Globus pallidus (tissue), 1 donor: ENCODE data around the gene ANO4.
"Not testable (repeated sequence)": the region's sequence is repeated elsewhere in the genome, so short reads cannot be mapped to it uniquely, and the experiment has no call there.

Experiments
- DNase-seq: peaks from one replicate; pipeline ENCODE4 v3.0.0-alpha.2; 2015; ENCODE audit warnings: low spot score

The ANO4 gene

GRCh38 chr12:100989509-100989908, 194.9 kb downstream of the ANO4 start:
- DNase-seq, result not testable (repeated sequence)

DNA sequence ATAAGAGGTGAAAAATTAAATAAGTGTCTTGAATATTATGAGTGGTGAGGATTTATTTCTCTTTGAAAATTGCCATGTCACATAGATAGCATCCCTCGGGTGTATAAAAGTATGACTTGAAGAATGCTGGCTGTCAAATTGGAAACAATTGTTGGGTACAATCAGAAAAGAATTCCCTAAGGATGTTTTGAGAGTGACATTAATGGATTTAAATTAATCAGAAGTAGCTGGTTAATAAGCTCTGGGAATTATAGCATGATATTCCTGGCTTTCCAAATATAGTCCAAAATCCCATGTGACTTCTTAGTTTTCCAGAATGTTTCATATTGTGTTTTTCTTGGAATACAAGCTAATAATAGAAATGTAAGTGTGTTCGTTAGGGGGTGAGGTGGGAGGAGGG, 196.5 kb downstream of the ANO4 start:
- no peak for DNase-seq

GRCh38 chr12:100992194-100992593, 197.6 kb downstream of the ANO4 start:
- no peak for DNase-seq

DNA sequence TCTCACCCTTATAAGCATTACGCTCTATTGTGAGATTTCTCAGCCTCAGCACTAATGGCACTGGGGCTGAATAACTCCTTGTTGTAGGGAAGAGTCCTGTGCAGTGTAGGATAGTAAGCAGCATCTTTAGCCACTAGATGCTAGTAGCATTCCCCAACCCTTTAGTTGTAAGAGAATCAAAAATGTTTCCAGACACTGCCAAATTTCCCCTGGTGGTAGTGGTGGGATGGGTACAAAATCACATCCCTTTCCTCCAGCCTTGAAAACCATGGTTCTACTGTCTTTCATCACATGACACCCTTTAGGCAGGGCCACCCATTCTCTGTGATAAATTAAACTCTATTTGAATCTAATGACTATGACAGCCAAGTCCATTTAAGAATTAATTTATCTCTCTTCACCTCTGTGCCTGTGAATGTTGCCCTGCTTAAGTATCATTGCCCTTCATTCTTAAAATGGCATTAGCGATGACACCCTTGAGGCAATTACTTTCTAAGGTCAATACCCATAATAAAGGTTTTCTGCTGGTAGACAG, 199.4 kb downstream of the ANO4 start:
- DNase-seq, result no peak

DNA sequence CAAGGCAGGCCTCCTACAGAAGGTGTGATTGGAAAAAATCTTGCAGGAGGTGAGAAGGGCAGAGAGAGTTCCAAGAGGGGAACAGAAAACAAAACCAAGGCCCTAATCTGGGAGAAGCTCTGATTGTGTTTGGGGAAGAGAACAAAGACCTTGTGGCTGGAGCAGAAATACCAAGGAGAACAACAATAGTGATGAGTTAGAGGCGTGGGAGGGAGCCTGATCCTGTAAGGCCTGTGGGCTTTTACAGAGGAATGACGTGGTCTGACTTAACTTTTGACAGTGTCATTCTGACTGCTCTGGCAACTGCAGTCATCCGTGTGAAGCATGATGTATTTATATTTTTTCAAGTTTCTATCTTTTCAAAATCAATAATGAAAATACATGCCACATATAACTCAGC, 200.6 kb downstream of the ANO4 start:
- DNase-seq, result no peak

- no peak for DNase-seq
These were observed 201.2 kb downstream of the ANO4 start for GRCh38 chr12:100995771-100996170.

GRCh38 chr12:101001669-101002068, 207.1 kb downstream of the ANO4 start:
- DNase-seq, result no peak

DNA sequence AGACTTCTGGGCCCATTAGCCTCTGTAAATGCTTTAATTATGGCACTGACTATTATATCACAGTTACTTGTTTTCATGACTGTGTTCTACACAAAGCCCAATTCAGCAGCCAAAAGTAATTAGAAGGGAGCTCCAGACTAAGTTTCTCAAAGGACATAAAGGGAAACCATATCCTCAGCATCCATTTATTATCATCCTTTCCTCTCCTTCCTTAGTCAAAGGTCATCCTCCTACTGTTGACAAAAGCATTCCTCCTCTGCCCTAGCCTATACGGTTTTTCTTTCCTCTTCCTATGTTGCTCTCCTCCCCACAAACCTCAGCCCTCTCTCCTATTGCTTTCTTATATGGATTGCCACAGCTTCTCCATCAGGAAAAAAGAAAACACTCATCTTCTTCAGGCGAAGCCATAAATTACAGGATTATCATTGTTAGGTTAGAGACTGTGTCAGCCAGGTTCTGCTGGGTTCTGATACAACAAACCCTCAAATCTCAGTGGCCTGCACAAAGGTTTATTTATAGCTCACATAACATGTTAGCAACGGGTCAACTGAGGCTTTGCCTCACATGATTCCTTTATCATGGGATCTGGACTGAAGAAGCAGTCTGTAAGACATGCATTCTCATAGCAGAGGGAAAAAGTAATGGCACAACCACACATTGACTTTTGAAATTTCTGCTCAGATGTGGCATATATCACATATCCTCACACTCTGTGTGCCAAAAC, 208.3 kb downstream of the ANO4 start:
- DNase-seq, result no peak

DNA sequence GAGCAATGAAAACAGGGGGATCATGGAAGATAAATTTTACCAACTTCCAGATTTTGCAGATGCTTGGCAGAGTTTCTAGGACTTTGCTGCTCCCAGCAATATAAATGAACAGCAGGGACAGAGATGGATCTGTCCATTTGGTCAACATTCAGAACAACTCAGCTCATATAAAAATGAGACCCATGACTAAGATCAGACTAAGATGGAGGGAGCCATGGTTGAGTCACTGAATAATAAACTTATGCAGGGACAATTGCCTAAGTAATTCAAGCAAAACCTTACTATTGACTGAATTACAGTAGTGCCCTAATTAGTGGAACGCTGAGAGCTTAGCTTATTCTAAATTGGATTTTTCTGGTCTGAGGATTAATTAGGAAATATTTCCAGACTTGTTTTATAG, 210.3 kb downstream of the ANO4 start:
- DNase-seq, result no peak

DNA sequence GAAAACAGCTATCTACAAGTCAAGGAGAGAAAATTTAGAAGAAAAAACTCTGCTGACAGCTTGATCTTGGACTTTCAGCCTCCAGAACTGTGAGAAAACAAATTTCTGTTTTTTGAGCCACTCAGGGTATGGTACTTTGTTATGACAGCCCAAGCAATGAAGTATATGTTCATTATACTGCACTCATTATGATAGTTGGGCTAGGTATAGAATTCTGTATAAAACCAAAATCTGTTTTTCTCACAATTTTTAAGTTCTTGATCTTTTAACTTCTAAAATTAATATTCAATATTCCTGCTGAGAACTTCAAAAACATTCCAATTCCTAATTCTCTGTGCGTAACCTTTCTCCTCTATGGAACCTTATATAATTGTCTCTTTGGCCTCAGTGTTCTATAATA, 214.7 kb downstream of the ANO4 start:
- no peak for DNase-seq

DNA sequence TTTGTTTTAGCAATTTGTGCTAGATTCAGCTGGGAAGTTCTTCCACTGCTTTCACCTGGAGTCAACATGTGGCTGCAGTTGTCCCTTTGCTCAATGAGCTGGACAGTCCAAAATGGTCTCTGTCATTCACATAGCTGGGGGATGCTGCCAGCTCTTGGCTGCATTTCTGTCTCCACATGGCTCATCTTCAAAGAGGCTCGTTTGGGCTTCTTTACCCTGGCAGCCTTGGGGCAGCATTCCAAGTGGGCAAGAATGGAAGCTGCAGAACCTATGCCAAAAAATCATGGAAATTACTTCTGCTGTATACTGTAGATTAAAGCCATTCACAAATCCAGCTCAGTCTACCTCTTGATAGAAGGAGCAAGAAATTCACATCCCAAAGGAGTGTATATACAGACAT, 216.3 kb downstream of the ANO4 start:
- no peak for DNase-seq

GRCh38 chr12:101013993-101014392, 219.4 kb downstream of the ANO4 start:
- DNase-seq, result no peak

GRCh38 chr12:101015044-101015443, 220.5 kb downstream of the ANO4 start:
- DNase-seq, result no peak

DNA sequence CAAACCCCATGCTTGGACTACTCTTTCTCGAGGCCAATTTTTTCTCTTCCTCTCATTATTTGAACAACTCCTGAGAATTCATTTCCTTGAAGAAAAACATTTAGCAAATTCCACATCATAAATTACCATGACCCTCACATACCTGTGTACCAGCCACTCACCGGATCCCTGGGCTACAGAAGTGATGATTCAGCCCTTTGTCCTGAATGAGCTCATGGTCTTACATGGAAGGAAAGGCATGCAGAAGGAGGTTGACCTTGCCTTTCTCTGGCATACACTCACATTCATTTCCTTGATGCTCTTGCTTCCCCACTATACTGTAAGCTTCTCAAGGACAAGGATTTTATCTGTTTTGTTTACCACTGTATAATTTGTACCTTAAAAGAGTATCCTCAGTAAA, 224.0 kb downstream of the ANO4 start:
- DNase-seq, result no peak

DNA sequence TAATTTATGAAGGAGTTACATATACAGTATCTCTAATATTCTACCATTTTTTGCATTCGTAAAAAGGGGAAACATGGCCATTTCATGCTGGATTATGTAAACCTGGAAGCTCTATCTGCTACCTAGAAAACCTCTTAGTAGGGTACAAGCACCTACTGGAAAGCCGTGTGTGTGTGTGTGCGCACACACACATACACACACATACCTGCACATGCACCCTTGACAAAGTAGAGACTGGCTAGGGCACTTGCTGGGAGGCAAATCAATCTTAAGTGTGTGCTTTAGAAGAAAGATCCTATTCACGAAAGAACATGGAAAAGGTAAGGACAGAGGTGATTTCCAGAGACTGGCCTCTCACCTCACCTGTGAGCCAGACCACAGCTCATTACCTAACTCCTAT, 224.6 kb downstream of the ANO4 start:
- no peak for DNase-seq

GRCh38 chr12:101019667-101020066, 225.1 kb downstream of the ANO4 start:
- no peak for DNase-seq

DNA sequence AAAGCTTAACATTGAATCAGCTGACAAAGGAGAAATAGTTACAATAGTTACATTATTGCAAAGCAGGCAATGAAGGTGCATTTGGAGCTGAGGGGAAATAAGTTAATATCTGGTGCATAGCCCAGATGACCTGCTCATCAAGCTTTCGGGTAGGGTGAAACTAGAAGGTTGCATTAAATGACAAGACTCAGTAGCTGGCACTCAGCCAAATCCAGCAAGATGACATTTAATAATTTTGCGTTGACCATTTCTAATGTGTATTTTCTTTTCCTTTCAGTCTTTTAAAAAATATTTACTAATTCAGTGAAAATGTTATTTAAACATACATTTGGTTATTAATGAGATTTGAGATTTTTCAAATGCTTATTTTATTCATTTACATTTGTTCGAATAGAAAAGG, 226.9 kb downstream of the ANO4 start:
- DNase-seq, result no peak

DNA sequence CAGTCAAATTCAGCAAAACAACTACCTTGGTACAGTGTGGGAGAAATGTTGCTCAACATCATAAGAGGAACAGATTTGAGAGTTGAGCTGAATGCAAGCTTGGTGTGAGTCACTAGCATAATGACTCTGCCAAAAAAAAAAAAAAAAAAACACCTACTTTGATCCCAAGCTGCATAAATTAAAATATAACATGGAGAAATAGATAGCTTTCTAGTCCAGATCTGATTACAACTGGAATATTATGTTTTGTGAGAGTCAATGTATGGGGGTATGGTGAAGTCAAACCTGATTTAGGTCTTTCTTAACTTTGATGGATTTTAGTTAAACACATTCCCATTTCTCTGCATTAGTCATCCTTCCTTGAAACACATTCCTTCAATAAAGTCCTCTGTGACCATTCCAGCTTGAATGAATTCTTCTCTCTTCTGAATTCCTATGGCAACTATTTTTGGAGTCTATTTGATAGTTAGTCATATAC, 227.4 kb downstream of the ANO4 start:
- DNase-seq, result no peak

DNA sequence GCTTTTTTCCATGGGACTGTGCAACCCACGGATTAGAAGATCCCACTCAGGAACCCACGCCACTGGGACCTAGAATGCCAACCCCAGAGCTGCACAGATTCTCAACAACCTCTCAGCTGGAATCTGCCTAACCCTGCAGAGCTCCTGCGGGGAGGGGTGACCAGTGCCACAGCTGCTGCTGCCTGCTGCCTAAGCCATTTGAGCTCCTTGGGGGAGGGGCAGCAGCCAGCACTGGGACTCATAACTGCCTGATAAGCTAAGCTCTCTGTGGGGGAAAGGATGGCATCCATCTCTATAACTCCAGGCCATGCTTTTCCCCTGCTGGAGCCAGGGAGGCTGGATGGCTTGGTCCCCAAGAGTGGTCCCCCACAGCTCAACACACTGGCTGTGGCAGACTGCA, 232.6 kb downstream of the ANO4 start:
- DNase-seq, result no peak

DNA sequence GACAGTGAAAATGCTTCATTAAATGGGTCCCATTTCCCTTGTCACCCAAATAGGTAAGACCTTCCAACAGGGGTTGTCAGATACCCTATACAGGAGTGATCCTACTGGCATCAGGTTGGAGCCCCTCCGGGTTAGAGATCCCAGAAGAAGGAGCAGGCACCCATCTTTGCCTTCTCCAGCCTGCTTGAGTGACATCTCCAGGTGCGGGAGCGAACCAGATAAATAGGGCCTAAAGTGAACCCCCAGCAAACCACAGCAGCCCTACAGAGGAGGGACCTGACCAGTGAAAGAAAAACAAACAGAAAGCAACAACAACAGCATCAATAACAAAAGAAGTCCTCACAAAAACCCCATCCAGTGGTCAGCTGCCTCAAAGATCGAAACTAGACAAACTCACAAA, 233.2 kb downstream of the ANO4 start:
- DNase-seq, result no peak

GRCh38 chr12:101038289-101038871, 243.8 kb downstream of the ANO4 start:
- no peak for DNase-seq

DNA sequence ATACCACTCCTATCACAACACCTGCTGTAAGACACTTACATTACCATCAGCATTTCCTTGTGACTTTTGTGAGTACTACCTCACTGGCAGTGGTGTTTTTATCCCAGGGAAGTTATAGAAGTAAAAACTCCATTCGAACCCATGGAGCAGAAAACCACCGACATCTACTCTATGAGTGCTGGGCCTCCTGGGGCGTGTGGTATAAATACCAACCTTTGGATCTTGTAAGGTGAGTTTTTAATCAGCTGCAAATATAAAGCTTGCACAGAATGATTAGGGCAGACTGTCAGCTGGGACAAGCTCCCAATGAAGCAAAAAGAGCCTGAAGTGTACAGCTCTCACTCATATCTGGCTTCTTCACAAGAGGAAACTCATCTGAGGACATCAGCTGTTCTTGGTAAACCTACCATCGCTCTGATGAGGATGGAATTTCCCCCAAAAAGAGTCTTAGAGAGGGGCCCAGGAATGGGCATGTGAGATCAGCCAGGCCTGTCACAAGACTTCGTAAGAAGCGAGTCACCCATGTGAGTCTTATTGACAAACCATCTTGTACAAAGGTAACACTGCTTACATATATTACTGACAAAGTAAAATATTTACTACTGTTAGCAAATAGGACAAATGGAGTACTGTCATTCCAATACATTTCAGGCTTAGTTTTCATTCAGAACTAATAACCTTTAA, 245.4 kb downstream of the ANO4 start:
- DNase-seq, result no peak

DNA sequence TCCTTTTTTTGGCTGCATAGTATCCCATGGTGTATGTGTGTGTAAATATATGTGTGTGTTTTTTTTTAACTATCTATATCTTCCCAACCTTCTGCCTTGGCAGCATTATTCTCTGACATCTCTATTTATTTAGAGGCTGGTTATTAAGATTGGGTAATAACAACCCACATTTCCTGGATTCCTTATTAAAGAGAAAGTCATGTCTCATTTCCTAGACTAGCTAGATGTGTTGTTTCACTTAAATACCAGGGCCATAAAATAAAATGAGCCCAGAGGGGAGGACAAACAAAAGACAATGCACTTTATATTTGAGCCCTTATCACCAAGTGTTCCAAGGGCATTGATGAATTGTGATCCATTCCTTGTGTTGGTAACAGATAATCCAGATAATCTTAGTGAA, 246.4 kb downstream of the ANO4 start:
- DNase-seq, result no peak
